Thyroid gland (tissue), 4 donors: ENCODE measurements around the gene TEX35. TPM values are rescaled to one million over a fixed set of nuclear protein-coding genes. Genes with fewer than 3 reads are reported as not detected.

Source experiments
- DNase-seq, 2 donors: peaks; one replicate each; pipeline ENCODE4 v3.0.0-alpha.2; 2019
- H3K27ac ChIP-seq, 3 donors: fragments of 200-600 bp; sonication (generic); 1 replicate in 2 of 3; 2 replicates in 1 of 3; pipeline ENCODE4 v1.5.1; 2016 to 2019; ENCODE audit warnings: mild to moderate bottlenecking in 1 of 3, moderate library complexity in 1 of 3
- H3K27me3 ChIP-seq: fragments of 200-600 bp; sonication (generic); one replicate; pipeline ENCODE4 v1.5.1; 2019
- H3K36me3 ChIP-seq, 2 donors: fragments of 200-600 bp; sonication (generic); one replicate each; pipeline ENCODE4 v1.5.1; 2016 to 2019
- H3K4me1 ChIP-seq, 2 donors: fragments of 200-600 bp; sonication (generic); one replicate each; pipeline ENCODE4 v1.5.1; 2017 to 2019
- H3K4me3 ChIP-seq, 3 donors: fragments of 200-600 bp; sonication (generic); replicated peaks in 1 of 3; 1 replicate in 2 of 3; 2 replicates in 1 of 3; pipeline ENCODE4 v1.5.1; 2016; ENCODE audit warnings: mild to moderate bottlenecking in 1 of 3
- H3K9me3 ChIP-seq: fragments of 200-600 bp; sonication (generic); one replicate; pipeline ENCODE4 v1.5.1; 2017
- CTCF ChIP-seq, 6 experiments: fragments of 200-600 bp in 3 of 6; fragments of 450-650 bp in 3 of 6; sonication (generic) in 3 of 6; IDR thresholded peaks; one replicate each; pipeline ENCODE4 v1.5.1; 2016 to 2019; ENCODE audit warnings: antibody characterized with exemption in 6 of 6, mild to moderate bottlenecking in 2 of 6, inconsistent platforms in 1 of 6, moderate library complexity in 1 of 6
- POLR2A ChIP-seq, 2 donors: fragments of 450-650 bp; IDR thresholded peaks; one replicate each; pipeline ENCODE4 v1.6.1; 2017; ENCODE audit warnings: antibody characterized with exemption in 2 of 2, mild to moderate bottlenecking in 2 of 2, moderate library complexity in 1 of 2
- WGBS, 2 donors: methylation state at CpG; one replicate each; pipeline ENCODE4 v1.1.5; 2017; 5-methylcytosine and 5-hydroxymethylcytosine counted together
- intact Hi-C: fragments of 100-400 bp; cut with DNase I; formaldehyde crosslinking; loops from one replicate; pipeline ENCODE4 v1.15.1; 2023
- total RNA-seq, 4 donors: library from RNA; depleted of rRNA; stranded (reverse); fragments of >200 nt; gene quantifications; one replicate each; pipeline ENCODE4 v1.2.3, GENCODE V29; 2016

The TEX35 gene
- total RNA-seq, 4 donors from 2014 or later = not detected

GRCh38 chr1:178470411-178470960 lies 42.4 kb upstream of the TEX35 start:
- H3K27me3 ChIP-seq = no peaks in the 10 kb centered on the region
- H3K9me3 ChIP-seq = no peaks in the 10 kb centered on the region
- intact Hi-C loops = no loop called here
- H3K36me3 ChIP-seq = peaks cover 13 to 30% of the 10 kb centered on the region in 2 donors
- no peaks in the 10 kb centered on the region for H3K4me1 ChIP-seq
- no peak overlapping the region for H3K4me3 ChIP-seq
- DNase-seq = no peak
- WGBS, 2 donors = 83 to 88% methylated on average over 5 of the region's 5 CpGs
- no peak overlapping the region for H3K27ac ChIP-seq
- no peak for TF ChIP-seq CTCF (IDR thresholded peaks at IDR 0.05)
- no peak for TF ChIP-seq POLR2A (IDR thresholded peaks at IDR 0.05)

DNA sequence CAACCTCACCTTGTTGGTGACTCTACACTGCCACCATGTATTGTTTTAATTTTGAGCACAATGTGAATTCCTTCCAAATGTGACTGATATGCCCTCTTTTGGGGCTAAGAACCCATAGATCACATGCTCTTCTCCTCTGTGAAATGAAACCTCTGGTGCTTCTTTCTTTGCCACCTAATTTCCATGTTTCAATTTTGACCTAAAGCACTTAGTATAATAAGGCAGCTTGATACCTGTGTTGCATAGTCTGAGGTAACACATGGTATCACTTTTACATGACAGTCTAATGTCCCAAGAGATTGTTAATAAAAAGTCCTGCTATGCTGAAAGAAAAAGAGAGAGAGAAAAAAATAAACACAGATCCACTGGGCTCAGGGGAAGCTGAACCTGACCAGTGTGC lies 40.4 kb upstream of the TEX35 start:
- TF ChIP-seq CTCF (IDR thresholded peaks at IDR 0.05) (no peak), POLR2A (IDR thresholded peaks at IDR 0.05) (no peak)
- Histone ChIP-seq H3K27ac (no peak overlapping the region), H3K4me1 (no peaks in the 10 kb centered on the region), H3K27me3 (no peaks in the 10 kb centered on the region), H3K4me3 (no peak overlapping the region), H3K36me3 (peaks cover 11 to 25% of the 10 kb centered on the region in 2 donors), H3K9me3 (no peaks in the 10 kb centered on the region)
- intact Hi-C loops = no loop called here
- DNase-seq = no peak

DNA sequence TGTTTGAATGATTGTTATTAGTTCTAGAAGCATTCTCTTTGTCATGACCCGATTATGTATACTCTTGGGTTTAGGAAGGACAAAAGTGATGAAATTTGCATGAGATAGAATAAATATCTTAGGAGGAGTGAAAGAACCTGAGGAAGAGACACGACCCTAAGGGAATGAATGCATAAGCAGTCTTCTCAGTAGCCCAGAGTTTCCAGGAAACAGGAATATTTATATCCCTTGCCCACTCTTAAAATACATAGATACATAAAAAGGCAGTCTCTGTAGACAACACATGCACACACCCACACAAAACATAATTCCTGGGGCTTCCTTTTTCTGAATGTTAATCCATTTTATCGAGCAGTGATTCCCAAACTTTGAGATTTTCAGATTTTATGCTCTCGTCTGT lies 35.5 kb upstream of the TEX35 start:
- peaks cover 0 to 15% of the 10 kb centered on the region in 2 donors for H3K36me3 ChIP-seq
- H3K4me3 ChIP-seq = no peak overlapping the region
- H3K27ac ChIP-seq = no peak overlapping the region
- no peaks in the 10 kb centered on the region for H3K9me3 ChIP-seq
- no peaks in the 10 kb centered on the region for H3K4me1 ChIP-seq
- WGBS, 2 donors = 76 to 85% methylated on average over 4 of the region's 4 CpGs
- DNase-seq = no peak
- intact Hi-C loops = no loop called here
- TF ChIP-seq CTCF (IDR thresholded peaks at IDR 0.05) = no peak
- no peak for TF ChIP-seq POLR2A (IDR thresholded peaks at IDR 0.05)
- H3K27me3 ChIP-seq = no peaks in the 10 kb centered on the region

DNA sequence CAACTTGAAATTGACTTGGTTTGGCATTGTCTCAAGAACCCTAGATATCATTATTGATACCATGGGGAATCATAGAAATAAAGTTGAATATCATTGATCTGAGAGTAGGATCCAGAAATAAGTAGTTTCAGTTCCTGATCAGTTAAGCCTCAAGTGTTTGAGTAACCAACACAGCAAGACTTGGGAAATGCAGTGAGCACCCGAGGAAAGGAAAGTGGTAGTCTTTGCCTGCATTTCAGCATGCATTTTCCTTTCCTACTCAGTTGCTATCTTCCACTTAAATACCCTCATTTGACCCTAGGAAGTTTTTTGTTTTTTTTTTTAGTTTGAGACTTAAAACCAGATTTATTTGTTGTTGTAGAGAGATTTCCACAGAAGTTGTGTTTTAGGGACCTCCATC lies 35.1 kb upstream of the TEX35 start:
- no peak for DNase-seq
- Histone ChIP-seq H3K4me3 (no peak overlapping the region), H3K9me3 (no peaks in the 10 kb centered on the region), H3K27me3 (no peaks in the 10 kb centered on the region), H3K4me1 (no peaks in the 10 kb centered on the region), H3K36me3 (peaks cover 0 to 15% of the 10 kb centered on the region in 2 donors), H3K27ac (no peak overlapping the region)
- 44 to 45% methylated on average over 1 of the region's 1 CpG for WGBS, 2 donors
- TF ChIP-seq CTCF (IDR thresholded peaks at IDR 0.05) (no peak), POLR2A (IDR thresholded peaks at IDR 0.05) (no peak)
- intact Hi-C loops = no loop called here

DNA sequence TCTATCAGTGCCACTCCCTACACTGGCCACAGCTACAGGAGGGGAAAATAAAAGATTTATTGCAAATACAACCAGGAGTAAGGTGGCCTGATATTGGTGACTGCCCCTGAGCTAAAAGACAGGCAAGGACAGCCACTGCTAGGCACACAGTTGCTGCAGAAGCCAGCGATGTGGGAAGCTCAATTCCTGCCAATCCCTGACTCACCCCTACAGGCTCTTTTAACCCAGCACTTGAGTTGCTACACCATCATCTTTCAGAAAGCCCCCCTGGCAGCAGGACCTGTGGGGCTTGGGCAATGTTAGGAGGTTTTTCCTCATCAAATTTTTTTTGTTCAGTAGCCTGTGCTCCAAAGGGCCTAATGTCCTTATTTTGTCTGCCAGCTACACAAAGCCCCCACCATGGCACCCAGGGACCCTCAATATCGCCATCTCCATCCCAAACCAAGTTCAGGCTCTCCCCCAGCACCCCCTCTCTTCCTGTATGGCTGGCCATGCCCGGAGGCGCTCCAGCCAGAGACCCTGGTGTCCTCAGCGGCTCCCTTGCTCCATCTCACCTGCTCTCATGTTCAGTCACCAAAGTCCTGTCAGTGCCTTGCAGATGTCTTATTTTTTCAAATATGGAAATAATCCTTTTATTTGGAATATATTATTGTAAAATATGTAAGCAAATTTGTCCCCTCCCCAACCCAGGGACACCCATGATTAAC lies 29.5 kb upstream of the TEX35 start:
- WGBS, 2 donors = 91 to 94% methylated on average over 5 of the region's 5 CpGs
- intact Hi-C loops = no loop called here
- no peak for DNase-seq
- Histone ChIP-seq H3K4me3 (no peak overlapping the region), H3K9me3 (no peaks in the 10 kb centered on the region), H3K27ac (no peak overlapping the region), H3K4me1 (peaks cover 0 to 9% of the 10 kb centered on the region in 2 donors), H3K27me3 (no peaks in the 10 kb centered on the region), H3K36me3 (no peaks in the 10 kb centered on the region)
- TF ChIP-seq POLR2A (IDR thresholded peaks at IDR 0.05) (no peak), CTCF (IDR thresholded peaks at IDR 0.05) (no peak)
